Muscle of leg (tissue), 11 donors: Measurements from ENCODE around the gene NDC1. TPM values are rescaled to one million over a fixed set of nuclear protein-coding genes. Genes with fewer than 3 reads are reported as not detected.
A peak's percentile ranks its signal among the peaks of the same experiment; 100 is the strongest.

Experiments
- DNase-seq: peaks from one replicate; pipeline ENCODE4 v3.0.0; 2013
- H3K27ac ChIP-seq: one replicate; pipeline ENCODE4 v1.5.1; 2013; ENCODE audit warnings: mild to moderate bottlenecking, low read length, control low read depth
- H3K27me3 ChIP-seq: one replicate; pipeline ENCODE4 v1.6.1; 2013; ENCODE audit warnings: low read length; ENCODE audit not compliant: control insufficient read depth, insufficient read depth
- H3K36me3 ChIP-seq: one replicate; pipeline ENCODE4 v1.6.1; 2013; ENCODE audit warnings: low read length; ENCODE audit not compliant: control insufficient read depth, insufficient read depth
- H3K4me1 ChIP-seq: one replicate; pipeline ENCODE4 v1.6.1; 2013; ENCODE audit warnings: low read length; ENCODE audit not compliant: control insufficient read depth, insufficient read depth
- H3K4me3 ChIP-seq: one replicate; pipeline ENCODE4 v1.5.1; 2013; ENCODE audit warnings: low read length, control low read depth
- H3K9me3 ChIP-seq: replicated peaks from 2 replicates; pipeline ENCODE4 v1.6.1; 2013; ENCODE audit warnings: low read depth, low read length; ENCODE audit not compliant: control insufficient read depth
- WGBS: methylation state at CpG from one replicate; pipeline ENCODE4 v1.1.5; 2013; ENCODE audit warnings: missing lambda C conversion rate; ENCODE audit not compliant: insufficient coverage; 5-methylcytosine and 5-hydroxymethylcytosine counted together
- polyA plus RNA-seq, 8 donors: library from polyadenylated mRNA; unstranded; fragments of 120-200 nt; gene quantifications; one replicate each; pipeline versions ENCODE4 v1.2.1 to v1.2.3, GENCODE V29; 2013; ENCODE audit warnings: inconsistent platforms in 1 of 8, low replicate concordance in 1 of 8; ENCODE audit not compliant: insufficient read length in 8 of 8, insufficient read depth in 1 of 8
- total RNA-seq: library from RNA; stranded (reverse); fragments of 120-200 nt; gene quantifications from one replicate; pipeline ENCODE4 v1.2.4, GENCODE V29; 2013

NDC1 gene
- total and polyA plus RNA-seq, 9 donors, result 9.3 to 16.0 (median 12.1) TPM

DNA sequence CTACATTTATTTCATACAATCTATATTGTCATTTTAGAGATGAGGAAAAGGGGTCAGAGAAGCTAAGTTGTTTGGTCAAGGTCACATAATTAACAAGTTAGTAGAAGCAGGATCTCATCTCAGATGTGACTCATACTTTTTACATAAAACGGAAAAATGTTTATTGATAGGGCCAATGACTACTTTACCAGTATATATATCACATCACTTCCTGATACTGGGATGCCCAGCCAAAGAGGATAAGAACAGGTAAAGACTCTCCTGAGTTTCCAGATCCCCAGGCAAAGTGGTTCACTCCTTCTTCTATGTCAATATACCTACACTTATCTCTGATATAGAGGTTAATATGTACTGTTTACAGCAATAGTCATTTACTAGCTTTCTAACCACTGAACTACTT is 30.5 kb upstream of the NDC1 start:
- no peak for DNase-seq

DNA sequence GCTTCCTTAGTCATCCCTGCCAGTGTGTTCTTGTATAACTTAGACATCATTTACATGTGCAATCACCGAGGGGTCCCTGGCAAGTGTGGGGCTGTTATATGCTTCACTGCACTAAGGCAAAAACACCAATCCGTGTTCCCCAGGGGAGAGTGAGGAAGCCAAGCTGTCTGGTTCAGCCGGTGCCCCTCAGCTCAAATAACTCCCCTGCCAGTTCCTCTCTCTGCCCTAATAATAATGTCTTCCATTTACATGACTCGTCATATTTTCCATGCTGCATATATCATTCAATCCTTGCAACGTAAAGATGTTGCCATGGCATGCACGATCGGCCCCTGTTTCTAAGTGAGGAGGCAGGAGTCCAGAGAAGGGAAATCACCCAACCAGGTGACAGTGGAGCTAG is 24.4 kb upstream of the NDC1 start:
- peak; percentile 11 for DNase-seq
- no peak overlapping the region for H3K4me3 ChIP-seq
- WGBS, result 81% methylated on average over 3 of the region's 7 CpGs
- peaks cover 34% of the 10 kb centered on the region for H3K36me3 ChIP-seq
- H3K27ac ChIP-seq, result no peak overlapping the region
- H3K9me3 ChIP-seq, result no peaks in the 10 kb centered on the region
- no peaks in the 10 kb centered on the region for H3K27me3 ChIP-seq
- H3K4me1 ChIP-seq, result no peaks in the 10 kb centered on the region

More for the DNA sequence above, 30.5 kb upstream of the NDC1 start:
- H3K36me3 ChIP-seq, result peaks cover 36% of the 10 kb centered on the region
- H3K27me3 ChIP-seq, result no peaks in the 10 kb centered on the region
- no peaks in the 10 kb centered on the region for H3K4me1 ChIP-seq
- H3K4me3 ChIP-seq, result no peak overlapping the region
- no CpG with 5 or more reads among the region's 1 CpG for WGBS
- H3K27ac ChIP-seq, result no peak overlapping the region
- H3K9me3 ChIP-seq, result no peaks in the 10 kb centered on the region

DNA sequence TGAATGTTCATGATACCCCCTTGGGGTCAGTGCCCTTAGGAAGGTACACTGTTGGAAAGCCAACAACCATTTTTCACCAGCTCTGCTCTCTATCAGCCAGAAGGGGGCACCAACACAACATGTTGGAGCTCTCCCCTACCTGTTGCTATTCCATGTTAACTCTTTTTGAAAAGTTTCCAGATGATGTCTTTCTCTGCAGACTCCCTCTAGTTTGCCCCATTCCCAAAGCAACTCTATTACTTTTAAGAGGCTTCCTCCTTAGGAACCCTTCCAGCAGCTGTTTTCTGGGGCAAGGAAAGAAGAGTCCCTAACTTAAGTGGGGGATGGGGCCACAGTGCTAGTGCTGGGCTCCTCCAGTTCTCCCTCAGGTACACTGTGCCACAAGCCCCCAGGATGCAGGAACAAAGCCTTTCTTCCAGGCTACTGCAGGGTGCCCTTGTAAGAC is 22.9 kb upstream of the NDC1 start:
- peaks cover 40% of the 10 kb centered on the region for H3K36me3 ChIP-seq
- no peaks in the 10 kb centered on the region for H3K4me1 ChIP-seq
- H3K9me3 ChIP-seq, result no peaks in the 10 kb centered on the region
- peak; percentile 64 for DNase-seq
- H3K27me3 ChIP-seq, result no peaks in the 10 kb centered on the region
- H3K4me3 ChIP-seq, result no peak overlapping the region
- no peak overlapping the region for H3K27ac ChIP-seq

DNA sequence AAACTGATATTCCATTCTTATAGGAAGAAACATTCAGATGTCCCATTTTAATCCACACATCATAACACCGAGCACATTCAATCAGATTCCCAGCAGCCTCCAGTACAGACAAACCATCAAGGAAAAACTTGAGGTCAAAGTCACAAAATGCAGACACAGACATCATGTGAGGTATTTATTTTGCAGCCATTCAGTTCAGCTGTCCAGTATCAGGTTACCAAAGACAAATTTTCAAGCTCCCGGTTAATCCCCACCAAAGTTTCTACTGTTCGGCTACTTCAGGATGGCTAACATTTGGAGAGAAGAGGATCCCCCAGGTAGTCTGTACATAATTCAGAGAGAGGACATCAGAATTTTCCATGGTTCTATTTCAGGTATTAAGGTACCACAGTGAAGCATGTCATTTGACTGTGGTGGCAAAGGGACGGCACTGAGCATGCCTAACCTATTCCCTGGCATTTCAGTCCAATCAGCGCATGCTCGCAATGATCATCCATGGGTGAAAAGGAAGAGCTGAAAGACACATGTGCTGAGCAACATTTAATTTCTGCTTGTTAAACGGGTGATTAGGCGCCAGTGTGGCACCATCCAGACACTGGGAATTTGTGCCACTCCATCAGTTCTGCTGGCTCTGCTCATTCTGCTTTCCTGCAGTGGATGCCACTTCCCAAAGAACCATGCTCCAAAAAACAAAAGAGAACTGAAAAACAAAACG is 13.6 kb upstream of the NDC1 start:
- Histone ChIP-seq H3K9me3 (peaks cover 3% of the 10 kb centered on the region), H3K27me3 (no peaks in the 10 kb centered on the region), H3K4me1 (no peaks in the 10 kb centered on the region), H3K36me3 (peaks cover 32% of the 10 kb centered on the region), H3K4me3 (no peak overlapping the region), H3K27ac (no peak overlapping the region)
- DNase-seq, result no peak
- WGBS, result 96% methylated on average over 5 of the region's 9 CpGs

DNA sequence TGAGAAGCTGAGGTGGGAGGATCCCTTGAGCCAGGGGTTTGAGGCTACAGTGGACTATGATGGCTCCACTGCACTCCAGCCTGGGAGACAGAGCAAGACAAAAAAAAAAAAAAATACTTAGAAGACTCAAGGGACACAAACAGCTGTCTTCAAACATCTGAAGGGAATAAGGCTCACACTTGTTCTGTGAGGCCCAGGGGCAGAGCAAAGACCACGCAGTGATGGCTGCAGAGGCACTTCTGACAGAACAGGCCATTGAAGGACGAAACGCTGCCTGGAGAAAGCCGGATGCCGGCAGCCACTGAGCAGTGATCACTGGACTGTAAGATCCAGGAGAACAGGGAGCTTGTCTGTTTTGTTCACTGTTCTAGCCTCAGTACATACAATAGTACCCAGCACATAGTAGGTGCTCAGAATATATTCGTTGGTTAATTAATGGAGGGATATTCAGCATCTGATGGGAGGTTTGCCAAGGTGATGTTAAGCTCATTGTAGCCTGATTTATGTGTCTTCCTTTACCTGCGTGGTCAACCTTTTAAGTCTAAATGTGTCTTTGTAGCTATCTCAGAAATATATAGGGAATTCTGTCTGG is 12.1 kb upstream of the NDC1 start:
- Histone ChIP-seq H3K27ac (no peak overlapping the region), H3K36me3 (peaks cover 20% of the 10 kb centered on the region), H3K4me3 (no peak overlapping the region), H3K27me3 (no peaks in the 10 kb centered on the region), H3K4me1 (no peaks in the 10 kb centered on the region), H3K9me3 (peaks cover 3% of the 10 kb centered on the region)
- WGBS, result 62% methylated on average over 2 of the region's 7 CpGs
- no peak for DNase-seq

DNA sequence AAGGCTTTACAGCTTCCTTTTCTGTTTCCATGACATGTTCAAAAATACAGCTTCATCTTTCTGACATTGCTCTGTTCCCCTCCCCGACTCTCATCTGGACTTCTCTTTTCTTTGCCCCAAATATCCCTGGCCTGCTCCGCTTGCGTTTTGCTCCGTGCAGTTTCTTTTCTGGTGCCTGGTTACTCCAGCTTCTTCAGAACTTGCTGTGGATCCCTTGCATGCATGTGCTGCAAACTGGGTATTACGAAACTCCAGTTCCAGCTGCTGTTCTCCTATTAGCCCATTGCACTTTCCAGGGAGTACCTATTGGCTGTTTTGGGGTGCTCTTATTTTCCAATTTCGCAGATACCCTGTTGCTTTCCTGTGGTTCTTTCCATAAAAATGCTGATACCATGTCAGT is 9.9 kb upstream of the NDC1 start:
- Histone ChIP-seq H3K36me3 (peaks cover 8% of the 10 kb centered on the region), H3K27me3 (no peaks in the 10 kb centered on the region), H3K9me3 (peaks cover 5% of the 10 kb centered on the region), H3K27ac (no peak overlapping the region), H3K4me1 (no peaks in the 10 kb centered on the region), H3K4me3 (no peak overlapping the region)
- WGBS, result 79% methylated on average over 5 of the region's 6 CpGs
- DNase-seq, result peak; percentile 54

DNA sequence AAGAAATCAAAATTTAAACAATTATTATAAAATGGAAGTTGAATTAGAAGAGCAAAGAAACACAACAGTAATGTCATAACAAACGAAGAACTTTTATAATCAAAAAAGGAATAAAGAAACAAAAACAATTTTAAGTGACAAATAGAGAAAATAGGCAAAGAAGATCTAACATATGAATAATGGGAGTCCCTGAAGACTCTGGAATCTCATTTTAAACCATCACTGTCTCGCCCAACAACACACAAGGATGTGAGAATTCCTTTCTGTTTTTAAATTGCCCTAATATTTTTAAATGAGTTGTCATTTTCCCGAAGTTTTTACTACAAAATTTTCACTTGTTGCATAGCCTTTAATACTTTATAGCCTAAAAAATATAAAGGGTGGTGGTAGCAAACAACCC is 4.3 kb upstream of the NDC1 start:
- Histone ChIP-seq H3K9me3 (peaks cover 2% of the 10 kb centered on the region), H3K27me3 (no peaks in the 10 kb centered on the region), H3K4me1 (no peaks in the 10 kb centered on the region), H3K4me3 (no peak overlapping the region), H3K36me3 (no peaks in the 10 kb centered on the region), H3K27ac (no peak overlapping the region)
- no peak for DNase-seq
- WGBS, result no CpG with 5 or more reads among the region's 3 CpGs

DNA sequence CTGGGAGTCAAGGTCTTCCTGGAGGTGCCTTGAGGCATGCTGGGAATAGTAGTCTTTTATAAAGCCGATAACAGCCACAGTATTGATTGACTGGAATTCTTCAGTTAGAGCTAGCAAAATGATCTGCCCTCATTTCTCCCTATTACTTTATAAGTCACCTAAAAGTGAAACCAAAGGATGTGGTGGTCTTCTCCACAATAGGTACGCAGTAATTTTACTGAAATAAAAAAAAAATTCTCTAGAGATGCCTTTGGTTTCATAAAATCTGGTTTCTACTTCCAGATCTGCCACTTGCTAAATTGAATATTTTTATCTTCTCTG is 518 bp upstream of the NDC1 start:
- H3K4me3 ChIP-seq, result peak overlapping the region; percentile 92
- peaks cover 2% of the 10 kb centered on the region for H3K9me3 ChIP-seq
- no peak overlapping the region for H3K27ac ChIP-seq
- no peaks in the 10 kb centered on the region for H3K36me3 ChIP-seq
- DNase-seq, result no peak
- H3K4me1 ChIP-seq, result peaks cover 4% of the 10 kb centered on the region
- no CpG with 5 or more reads among the region's 2 CpGs for WGBS
- H3K27me3 ChIP-seq, result no peaks in the 10 kb centered on the region

DNA sequence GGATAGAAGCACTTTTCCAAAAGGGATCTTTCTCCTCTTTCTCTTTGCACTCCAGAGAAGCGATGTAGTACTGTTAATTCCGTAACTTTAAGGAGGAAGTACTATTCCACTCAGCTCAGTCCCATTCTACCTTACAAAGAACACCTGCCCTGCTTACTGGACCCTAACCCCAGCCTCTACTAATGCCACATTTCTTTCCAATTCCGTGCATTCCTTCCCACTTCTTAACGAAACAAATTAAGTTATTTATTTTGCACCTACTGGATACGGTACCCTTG is 511 bp downstream of the NDC1 start:
- H3K27me3 ChIP-seq, result no peaks in the 10 kb centered on the region
- no peak for DNase-seq
- peak overlapping the region; percentile 92 for H3K4me3 ChIP-seq
- peaks cover 4% of the 10 kb centered on the region for H3K4me1 ChIP-seq
- H3K9me3 ChIP-seq, result no peaks in the 10 kb centered on the region
- no peaks in the 10 kb centered on the region for H3K36me3 ChIP-seq
- WGBS, result 0% methylated on average over 5 of the region's 5 CpGs
- peak overlapping the region; percentile 79 for H3K27ac ChIP-seq

DNA sequence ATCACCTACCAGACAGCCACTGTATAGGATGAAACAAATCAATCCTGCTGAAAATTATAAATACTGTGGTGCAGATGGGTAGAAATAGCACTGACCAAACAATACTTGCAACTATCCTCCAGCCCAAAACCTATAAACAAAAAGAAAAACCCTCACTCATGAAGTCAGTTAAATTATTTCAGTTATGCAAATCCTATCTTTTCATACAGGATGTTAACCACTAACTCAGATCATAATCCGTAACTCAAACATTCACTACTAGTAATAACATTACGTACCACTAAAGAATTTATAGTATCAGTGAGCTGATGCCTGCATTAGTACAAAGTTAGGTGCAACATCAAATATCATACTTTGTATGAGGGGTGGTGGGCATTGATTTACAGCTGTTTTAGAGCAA is 2.6 kb downstream of the NDC1 start:
- WGBS, result no CpG with 5 or more reads among the region's 2 CpGs
- H3K4me1 ChIP-seq, result peaks cover 4% of the 10 kb centered on the region
- peaks cover 4% of the 10 kb centered on the region for H3K36me3 ChIP-seq
- H3K27me3 ChIP-seq, result no peaks in the 10 kb centered on the region
- no peak overlapping the region for H3K27ac ChIP-seq
- no peak overlapping the region for H3K4me3 ChIP-seq
- no peak for DNase-seq
- no peaks in the 10 kb centered on the region for H3K9me3 ChIP-seq

DNA sequence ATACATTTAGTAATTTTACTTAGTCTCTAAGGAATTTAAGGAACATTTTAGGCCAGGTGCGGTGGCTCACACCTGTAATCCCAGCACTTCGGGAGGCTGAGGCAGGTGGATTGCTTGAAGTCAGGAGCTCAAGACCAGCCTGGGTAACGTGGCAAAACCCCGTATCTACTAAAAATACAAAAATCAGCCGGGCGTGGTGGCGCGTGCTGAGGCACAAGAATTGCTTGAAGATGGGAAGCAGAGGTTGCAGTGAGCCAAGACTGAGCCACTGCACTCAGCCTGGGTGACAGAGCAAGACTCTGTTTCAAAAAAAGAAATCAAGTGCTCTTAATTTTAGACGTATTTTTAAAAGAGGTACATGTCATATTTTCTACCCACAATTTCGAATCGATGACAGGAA is 3.3 kb downstream of the NDC1 start:
- no peak overlapping the region for H3K4me3 ChIP-seq
- H3K36me3 ChIP-seq, result peaks cover 4% of the 10 kb centered on the region
- DNase-seq, result no peak
- H3K9me3 ChIP-seq, result no peaks in the 10 kb centered on the region
- WGBS, result 99% methylated on average over 8 of the region's 11 CpGs
- H3K27ac ChIP-seq, result no peak overlapping the region
- H3K27me3 ChIP-seq, result no peaks in the 10 kb centered on the region
- H3K4me1 ChIP-seq, result peaks cover 4% of the 10 kb centered on the region
